CD4-positive, alpha-beta T cell treated with Interferon gamma for 1 hour (primary cell): Measurements from ENCODE around the gene CYTH4.
"Not testable (repeated sequence)": the region's sequence is repeated elsewhere in the genome, so short reads cannot be mapped to it uniquely, and the experiment has no call there.

ENCODE experiments used
- DNase-seq: peaks from one replicate; pipeline ENCODE4 v3.0.0-alpha.2; 2020

CYTH4 gene

DNA sequence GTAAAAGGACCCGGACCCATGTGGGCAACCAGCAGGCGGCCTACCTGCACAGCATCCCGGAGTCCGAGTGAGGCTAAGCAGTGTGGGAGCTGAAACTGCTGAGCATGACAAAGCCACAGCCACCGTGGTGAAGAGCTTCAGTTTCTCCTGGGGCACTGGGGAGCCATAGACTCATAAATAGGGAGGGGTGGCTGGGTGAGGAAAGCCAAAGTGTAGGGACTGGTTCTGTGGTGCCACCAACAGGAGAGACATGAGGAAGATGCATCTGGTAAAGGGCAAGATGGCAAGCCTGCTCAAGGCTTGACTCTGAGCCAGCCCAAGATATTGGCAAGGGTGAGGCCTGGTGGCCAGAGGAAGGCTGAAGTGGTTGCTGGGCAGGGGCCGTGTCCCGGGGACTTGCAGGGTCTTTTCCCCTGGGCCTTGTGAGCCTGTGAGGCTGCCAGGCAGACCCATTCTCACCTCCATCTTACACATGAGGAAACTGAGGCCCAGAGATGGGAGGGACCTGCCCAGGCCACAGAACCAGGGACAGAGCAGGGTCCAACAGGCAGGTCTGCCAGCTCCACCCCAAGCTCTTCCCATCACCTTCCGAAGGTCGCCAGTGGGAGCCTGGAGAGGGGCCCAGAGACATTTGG is 30.4 kb downstream of the CYTH4 start:
- no peak for DNase-seq

DNA sequence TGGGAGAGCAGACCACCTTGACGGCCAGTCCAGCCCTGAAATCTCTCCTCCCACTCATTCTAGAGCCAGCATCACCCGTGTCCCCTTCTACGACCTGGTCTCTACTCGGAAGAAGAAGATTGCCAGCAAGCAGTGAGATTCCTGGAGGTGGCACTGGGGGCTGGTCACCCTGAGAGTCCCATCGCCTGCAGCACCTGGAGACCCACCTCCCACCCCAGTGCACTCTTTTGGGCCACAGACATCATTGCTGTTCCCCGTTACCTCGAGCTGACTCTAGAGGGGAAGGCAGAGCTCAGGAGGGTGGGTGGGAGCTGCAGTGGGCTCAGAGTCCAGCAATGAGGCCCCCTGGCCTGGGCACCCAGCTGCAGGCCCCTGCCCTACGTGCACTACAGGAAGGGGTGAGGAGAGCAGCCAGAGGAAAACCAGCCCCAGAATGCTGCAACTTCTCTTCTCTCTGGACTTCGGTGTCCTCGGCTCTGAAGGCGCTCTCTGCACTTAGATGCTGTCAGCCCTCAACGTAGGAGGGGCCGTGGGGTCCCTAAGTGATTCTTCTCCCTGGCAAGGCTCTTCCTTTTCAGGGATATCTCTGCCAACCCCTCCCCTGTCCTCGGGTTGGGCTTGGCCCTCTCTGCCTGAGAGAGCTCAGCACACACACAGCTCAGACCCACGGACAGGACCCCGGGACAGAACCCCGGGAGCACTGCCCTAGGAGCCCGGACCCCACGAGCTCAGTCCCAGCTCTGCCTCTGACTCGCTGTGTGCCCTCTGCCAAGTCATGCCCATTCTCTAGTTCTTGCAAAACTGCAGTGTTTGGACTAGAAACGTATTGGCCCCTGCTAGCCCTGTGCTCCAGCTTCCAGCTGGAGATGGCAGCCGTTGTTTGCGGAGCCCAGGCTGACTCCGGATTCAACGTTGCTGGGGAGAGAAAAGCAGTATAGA is 31.3 kb downstream of the CYTH4 start:
- DNase-seq = no peak

DNA sequence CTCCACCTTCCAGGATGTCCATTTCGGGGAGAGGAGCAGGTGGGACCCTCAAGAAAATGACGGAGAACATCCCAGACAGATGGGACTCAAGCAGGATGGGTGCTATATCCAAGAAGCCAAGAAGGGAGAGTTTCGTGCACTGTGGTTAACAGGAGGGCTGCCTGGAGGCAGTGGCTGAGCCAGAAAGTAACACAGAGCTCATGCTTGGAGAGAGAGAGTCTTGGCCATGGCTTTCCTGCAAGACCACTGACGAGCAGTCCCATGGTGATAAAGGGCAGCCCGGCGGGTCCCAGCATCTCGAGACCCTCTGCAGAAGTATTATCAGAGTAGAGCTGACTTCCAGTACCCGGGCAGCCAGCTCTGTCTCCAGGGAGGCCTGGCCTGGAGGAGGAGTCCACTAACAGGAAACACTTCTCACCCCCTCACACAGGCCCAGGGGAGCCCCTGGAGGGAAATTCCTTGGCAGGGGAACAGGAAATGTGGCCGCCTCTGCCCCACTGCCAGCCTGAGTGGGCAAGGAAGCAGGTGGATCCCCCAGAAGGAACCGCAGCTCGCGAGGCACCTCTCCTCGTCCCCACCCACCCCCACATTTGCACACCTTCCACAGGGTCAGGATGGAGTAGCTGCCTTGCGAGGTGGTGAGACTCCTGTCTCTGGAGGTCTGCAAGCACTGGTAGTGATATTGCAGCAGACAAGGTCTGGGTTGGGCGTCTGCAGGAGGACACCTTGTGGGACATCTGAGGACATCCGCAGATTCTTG is 32.2 kb downstream of the CYTH4 start:
- DNase-seq = peak; percentile 37

DNA sequence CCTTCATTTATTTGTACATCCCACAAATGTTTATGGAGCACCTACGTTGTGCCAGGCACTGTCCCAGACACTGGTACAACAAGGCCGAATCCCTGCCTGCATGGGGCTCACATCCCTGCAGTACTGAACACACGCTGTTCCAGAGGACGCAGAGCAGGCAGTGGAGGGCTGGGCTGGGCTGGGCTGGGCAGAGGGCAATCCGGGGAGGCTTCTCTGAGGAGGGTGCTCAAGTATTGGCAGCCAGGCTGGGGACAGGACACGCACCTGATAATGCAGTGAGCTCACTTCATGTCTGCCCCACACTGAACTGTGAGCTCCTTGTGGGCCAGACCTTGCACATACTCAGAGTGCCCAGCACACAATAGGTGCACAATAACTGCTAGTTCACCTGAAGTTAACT is 34.1 kb downstream of the CYTH4 start:
- DNase-seq = no peak

DNA sequence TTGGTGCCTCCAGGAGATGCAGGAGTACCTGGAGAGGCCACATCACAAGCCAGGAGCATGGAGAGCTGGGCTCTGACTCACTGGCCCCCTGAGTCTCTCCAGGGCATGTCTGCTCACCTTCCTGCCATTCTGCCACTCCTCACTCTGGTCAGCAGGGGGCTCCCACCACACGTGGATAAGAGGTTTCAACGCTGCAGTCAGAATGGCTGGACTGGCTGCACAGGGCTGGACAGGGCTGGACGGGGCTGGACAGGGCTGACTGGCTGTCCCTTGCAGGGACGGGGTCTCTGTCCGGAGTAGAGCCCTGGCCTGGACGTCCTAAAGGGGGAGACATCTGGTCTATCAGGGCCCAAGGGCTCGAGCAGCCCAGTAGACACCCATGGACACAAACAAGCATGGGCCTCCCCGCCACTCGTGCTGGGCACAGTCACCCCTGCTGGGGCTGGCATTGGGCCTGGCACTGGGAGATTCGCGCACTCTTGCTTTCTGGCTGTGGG is 34.6 kb downstream of the CYTH4 start:
- peak; percentile 76 for DNase-seq

DNA sequence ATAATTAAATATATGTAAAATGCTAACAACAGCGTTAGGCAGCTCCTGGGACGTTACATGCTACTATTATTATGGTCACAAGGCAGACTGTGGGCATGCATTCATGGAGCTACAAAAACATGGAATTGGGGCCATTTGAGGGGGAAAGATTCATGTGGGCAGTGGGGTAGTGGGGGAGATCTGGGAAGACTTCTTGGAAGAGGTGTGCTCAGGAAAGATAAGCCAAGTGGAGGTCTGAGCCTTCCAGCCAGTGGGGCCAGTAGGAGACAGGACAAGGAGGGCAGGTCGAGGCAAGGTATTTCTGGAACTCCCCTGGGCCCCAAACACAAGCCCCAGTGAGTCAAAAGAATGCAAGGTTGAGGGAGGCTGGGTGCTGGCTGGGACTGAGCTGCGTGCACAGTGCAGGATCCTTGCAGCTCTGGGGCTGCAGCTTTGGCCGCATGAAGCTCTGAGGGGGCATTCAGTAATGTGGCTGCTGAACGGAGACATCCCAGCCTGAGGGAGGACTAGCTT is 35.4 kb downstream of the CYTH4 start:
- DNase-seq = no peak

DNA sequence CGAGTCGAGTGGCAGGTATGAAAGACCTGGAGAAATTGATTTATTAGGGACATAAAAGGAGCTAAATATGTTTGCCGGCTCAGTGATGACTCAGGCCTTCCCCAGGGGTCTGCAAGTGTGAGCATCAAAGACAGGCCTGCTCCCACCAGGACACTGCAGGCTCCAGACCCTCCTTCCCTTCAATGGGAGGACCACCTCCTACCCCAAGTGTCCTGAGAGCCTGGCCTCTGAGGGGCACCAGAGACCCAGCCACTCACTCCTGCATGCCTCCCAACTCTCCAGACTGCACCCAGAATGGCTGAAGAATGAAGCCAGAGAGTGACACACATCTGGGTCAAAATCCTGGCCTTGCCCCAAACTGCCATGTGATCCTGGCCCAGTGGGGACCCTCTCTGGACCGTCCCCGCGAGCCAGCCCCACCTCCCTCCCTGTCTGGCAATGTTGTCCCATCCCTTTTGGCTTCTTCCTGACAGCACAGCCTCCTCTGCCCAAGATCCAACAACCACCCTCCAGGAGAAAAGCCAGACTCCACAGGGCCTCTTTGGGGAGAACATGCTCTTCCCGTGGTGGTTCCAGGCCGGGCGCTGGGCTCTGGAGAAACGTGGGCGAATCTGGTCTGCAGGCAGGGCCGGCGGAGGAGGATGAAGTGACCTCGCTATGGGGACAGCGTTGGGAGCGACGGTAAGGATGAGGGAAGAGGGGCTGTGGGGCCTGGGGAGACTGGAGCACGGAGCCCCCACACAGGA is 36.2 kb downstream of the CYTH4 start:
- no peak for DNase-seq

DNA sequence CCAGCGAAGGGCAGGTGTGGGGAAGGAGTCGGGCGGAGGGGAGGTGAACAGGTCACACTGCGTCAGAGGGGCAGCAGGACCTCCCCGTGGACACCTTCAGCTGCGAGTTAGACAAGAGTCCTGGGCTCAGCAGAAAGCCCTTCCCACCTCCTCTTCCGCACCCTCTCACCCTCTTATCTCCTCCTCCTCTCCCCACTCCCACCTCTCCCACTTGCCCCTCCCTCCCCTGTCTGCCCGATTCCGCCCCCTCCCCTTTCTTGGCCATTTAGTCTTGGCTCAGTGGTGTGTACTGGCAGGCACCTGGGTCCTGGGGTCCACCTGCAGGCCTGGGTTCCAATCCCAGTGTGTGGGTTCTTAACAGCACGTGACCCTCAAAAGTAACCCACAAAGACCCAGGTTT is 37.2 kb downstream of the CYTH4 start:
- DNase-seq = no peak

DNA sequence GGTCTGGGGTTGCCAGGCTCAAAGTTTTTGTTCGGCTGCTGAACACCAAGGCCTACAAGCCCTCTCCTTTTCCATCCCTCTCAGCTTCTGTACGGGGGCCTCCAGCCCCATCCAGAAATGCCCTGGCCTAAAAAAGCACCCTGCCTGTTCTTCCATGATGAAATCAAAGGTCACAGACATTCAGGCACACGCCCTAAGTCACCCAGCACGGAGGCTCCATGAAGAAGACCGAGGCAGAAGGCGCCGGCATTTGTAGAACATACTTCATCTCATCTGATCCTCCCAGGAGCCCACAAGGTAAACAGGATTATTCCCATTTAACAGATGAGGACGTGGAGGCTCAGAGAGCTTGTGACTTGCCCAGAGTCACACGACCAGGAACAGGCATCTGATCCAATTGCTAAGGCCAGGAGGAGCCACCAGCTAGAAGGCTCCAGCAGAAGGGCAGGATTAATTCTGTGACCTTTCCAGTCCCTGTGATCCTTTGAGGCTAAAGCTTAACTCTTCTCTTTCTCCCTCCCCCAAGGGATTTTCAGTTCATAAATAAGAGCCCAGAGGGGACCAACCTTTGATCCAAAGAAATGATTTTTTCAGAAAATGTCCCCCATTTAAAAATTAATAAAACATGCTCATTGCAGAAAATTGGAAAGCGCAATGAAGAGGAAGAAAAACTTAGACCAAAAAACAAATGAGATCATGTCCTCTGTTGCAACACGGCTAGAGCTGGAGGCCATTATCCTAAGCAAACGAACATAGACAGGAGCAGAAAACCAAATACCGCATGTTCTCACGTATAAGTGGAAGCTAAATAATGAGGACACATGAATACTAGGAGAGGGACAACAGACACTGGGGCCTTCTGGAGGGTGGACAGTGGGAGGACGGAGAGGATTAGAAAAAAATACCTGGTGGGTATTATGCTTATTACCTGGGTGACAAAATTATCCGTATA is 38.7 kb downstream of the CYTH4 start:
- DNase-seq = no peak

DNA sequence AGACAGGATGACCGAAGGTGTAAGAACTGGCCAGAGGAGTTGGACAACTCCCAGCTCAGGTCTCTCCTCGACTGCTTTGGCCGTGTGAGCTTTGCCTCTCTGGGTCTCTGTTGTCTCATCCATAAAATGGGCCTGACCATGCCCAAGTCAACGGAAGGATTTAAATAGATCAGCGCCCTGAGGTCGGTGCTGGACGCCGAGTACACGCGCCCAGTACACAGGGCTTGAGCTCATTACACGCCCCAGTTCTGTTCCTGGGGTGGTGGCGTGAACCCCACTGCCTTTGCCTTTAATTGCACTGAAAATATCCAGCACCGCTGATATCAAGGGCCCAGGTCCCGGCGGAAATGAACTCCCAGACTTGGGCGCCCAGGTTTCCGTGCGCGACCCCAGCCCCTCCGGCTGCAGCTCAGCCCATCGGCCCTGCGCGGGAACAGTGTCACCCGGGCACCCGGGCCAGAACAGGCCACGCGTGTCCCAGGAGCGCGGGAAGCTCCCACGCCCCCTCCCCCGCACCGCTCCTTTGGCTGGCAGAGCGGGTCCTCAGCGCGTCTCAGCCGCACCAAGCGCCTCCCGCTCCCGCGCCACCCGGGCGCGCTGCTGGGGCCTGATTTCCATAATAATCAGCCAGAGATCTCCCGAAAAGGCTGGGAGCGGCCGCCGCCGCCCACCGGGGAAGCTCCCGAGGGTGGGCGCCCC is 42.2 kb downstream of the CYTH4 start:
- no peak for DNase-seq

DNA sequence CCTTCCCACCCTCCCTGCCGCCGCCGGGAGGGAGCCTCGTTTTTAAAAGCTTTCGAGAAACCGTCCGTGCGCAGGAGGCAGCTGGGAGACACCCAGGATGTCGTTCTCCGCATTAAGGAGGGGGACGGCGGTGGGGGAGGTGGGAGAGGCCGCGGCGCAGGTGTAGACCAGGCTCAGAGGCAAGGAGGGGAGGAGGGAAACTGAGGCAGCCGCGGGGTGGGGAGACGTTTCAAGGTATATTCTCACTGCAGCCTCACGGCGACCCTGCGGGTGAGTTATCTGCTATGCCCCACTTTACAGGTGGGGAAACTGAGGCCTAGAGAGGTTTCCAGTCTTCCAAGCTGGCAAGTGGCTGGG is 42.7 kb downstream of the CYTH4 start:
- no peak for DNase-seq

DNA sequence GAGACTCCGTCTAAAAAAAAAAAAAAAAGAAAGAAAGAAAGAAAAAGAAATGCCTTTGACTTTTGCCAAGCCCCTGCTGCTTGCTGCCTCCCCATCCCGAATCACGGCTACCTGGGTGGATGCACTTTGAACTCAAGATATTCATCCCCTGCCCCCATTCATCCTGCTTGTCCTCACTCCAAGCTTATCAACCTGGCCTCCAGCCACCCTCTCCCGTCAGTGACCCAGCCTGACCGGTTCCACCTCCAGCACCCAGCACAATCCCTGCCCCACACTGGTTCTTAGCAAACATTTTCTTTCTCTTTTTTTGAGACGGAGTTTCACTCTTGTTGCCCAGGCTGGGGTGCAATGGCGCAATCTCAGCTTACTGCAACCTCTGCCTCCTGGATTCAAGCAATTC is 44.4 kb downstream of the CYTH4 start:
- no peak for DNase-seq

DNA sequence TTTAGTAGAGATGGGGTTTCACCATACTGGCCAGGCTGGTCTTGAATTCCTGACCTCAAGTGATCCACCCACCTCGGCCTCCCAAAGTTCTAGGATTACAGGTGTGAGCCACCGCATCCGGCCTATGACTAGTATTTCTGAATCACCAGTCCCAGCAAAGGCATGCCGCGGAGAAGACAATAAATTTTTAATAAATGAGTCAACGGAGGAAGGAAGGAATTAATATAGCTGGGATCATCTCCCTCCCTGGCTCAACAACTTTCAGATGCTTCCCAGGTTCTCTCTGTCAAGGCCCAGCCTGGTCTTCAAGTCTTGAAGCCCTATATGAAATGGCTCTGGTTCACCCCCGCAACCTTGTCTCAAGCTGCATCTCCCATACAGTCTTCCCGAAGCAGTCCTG is 45.7 kb downstream of the CYTH4 start:
- no peak for DNase-seq

DNA sequence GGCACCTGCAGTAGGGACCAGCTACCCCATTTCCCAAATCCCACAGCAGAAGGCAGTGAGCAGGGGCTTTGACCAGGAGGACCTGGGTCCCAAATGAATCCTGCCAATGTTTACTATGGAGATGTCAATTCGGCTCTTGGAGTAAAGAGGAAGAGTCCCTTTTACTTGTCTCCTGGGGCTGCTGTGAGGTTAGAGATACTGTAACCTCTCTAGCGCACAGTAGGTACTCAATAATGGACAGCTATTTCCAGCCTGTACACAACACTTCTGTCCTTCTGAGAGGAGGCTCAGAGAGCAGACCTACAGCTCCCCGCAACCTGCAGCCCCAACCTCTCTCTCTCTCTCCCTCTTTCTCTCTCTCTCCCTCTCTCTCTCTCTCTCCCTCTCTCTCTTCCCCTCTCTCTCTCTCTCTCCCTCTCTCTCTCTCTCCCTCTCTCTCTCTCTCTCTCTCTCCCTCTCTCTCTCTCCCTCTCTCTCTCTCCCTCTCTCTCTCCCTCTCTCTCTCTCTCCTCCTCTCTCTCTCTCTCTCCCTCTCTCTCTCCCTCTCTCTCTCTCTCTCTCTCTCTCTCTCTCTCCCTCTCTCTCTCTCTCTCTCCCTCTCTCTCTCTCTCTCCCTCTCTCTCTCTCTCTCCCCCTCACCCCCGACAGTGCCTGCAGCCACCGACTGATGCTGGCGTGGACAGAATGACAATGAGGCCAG is 46.4 kb downstream of the CYTH4 start:
- DNase-seq = not testable (repeated sequence)

DNA sequence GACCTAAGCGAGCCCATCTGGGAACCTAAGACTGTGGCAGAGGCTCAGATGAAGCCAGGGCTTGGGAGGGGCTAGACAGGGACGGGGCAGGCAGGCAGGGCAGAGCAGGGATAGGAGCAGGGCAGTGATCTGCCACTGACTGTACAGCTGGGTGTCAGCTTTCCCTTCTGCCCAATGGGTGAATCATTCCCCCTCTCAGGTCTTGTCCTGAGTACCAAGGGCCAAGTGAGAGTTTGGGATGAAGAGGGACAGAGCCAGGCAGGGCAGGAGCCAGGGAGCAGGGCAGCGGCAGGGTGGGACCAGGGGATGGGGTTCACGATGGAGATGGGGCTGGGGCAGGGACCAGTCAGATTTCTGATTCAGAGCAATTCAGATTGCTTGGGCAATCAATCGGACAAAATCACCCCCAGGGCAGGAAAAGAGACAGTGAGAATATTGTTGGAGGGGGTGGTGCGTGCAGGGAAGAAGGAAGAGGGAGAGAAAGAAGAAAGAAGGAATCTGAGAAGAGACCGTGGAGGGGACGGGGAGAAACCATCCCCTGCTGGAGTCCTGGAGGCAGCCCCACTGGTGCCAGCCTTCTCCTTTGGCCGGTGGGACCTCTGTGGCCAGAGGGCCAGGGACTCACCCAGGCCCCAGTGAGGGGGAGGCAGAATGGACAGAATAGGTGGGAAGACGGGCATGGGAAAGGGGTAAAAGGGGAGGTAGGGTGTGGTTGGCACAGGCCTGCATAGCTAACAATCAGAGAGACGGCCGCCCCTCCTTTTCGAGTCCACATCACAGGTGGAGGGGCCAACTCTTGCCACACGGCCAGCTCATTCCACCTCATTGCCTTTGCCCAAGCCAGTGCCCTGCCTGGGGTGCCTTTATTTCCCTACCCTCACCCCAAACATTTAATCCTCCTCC is 47.2 kb downstream of the CYTH4 start:
- DNase-seq = no peak

DNA sequence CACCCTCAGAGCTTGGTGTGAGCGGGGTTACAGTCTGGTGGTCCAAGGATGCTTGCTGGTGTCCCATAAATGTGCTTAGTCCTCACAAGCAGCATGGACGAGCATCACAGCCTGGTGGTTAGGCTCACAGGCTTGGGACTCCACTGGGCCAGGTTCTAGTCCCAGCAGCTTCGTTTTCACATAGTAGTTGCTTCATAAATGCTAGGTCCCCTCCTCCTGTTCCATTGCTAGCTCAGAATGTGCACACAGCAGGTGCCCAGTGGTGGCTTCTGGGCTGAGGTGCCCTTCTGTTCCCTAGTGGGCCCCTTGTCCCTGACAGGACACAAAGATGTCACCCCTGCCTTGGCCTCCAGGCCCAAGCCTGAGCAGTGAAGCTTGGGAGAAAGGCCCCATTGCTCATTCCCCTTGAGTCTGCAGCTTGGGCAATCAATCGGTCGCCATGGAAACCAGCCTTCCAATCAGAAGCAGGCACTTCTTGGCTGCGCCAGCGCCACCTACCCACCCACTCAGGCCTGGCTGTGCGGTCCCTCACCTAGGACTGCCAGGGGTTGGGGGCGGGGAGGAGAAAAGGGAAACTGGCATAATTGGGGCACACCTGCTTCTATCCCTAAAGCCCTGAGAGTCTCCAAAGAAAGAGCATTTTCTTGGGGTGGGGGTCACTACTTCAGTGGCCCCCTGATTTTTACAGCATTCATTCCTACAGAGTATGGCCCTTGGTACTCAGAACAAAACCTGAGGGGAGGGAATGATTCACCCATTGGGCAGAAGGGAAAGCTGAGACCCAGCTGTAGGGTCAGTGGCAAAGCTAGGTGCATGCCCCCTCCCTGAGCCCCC is 48.1 kb downstream of the CYTH4 start:
- DNase-seq = peak; percentile 34

DNA sequence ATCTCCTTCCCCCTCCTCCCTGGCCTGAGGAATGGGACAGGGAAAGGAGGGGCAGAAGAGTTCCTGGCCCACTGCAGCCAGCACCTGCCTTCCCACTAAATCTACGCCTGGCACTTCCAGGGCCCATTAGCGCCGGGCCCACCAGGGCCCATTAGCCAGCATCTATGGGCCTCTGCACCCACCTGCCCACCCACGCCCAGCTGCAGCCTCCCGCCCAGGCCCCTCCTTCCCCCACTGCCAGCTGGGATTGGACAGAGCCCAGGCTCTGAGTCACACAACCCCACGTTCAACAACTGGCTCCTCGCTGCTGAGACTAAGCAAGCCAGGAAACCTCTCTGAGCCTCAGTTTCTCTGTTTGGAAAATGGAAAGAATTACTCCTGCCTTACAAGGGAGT is 48.7 kb downstream of the CYTH4 start:
- no peak for DNase-seq
